ENCODE results near the gene EIF2B2. TPM values are rescaled to one million over a fixed set of nuclear protein-coding genes. Genes with fewer than 3 reads are reported as not detected.

Gene EIF2B2
- total RNA-seq, 1 donor from 2014 or later: 37.3 TPM

- no peak for DNase-seq (ENCODE audit: low read depth in 2 of 2)
These were observed 28.8 kb upstream of the EIF2B2 start for GRCh38 chr14:74973905-74974363.

DNA sequence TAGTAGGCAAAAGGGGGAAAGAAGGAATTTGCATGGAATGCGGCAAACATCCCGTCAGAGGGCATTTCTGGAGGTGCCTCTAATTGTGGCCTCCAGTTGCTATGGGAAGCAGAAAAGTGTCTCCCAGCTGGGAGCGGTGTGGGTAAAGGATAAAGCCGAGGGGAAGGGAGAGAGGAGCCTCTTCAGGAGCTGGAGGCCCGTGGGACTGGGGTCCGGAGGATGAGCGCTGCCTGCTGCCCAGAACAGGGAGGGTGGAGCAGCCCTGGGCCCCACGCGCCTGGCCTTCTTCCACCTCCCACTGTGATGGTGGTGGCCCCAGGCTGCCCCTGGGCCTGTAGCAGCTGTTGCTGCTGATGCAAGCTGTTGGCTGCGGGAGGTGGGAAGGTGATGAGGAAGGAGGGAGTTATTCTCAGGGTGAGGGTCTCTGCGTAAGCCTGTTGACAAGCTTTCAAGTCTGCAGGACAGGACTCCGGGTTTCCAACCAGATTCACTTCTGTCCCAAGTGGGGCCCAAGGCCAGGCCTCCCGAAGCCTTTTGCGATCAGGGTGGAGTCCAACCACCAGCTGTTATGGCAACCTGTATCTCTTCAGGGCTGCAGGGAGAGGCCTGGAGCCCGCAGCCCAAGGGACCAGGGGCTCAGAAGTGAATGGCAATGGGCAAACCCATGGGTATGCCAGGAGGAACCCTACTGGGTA lies 28.2 kb upstream of the EIF2B2 start:
- no peak for DNase-seq (ENCODE audit: low read depth in 2 of 2)

GRCh38 chr14:74975059-74975810 lies 27.5 kb upstream of the EIF2B2 start:
- peak in 1 of 2 donors; percentile 36 for DNase-seq (ENCODE audit: low read depth in 2 of 2)

- DNase-seq (ENCODE audit: low read depth in 2 of 2): no peak
These were observed 26.2 kb upstream of the EIF2B2 start for GRCh38 chr14:74976264-74977113.

GRCh38 chr14:74977164-74977900 lies 25.4 kb upstream of the EIF2B2 start:
- no peak for DNase-seq (ENCODE audit: low read depth in 2 of 2)

DNA sequence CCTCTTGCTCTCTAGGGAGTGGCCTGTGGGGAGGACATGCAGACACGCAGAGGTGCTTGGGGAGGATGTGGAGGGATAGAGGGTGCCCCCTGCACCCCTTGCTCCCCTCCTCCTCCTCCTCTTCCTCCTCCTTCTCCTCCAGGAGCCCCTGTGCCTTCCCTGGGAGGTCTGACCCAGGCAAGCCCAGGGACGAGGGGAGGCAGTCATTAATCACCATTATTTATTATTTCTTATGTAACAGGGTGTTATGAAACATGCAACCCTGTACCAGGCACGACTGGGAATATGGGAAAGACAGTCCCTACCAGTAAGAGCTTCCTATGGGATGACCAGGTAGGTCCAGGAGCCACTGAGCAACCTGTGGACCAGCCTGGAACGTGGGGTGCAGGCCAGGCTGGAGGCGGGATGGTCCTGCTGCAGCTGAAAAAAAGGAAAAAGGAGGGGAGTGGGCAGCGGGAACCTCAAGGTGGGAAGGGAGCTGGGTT lies 24.8 kb upstream of the EIF2B2 start:
- no peak for DNase-seq (ENCODE audit: low read depth in 2 of 2)

GRCh38 chr14:74978416-74978947 lies 24.2 kb upstream of the EIF2B2 start:
- no peak for DNase-seq (ENCODE audit: low read depth in 2 of 2)

- no peak for DNase-seq (ENCODE audit: low read depth in 2 of 2)
These were observed 23.7 kb upstream of the EIF2B2 start for GRCh38 chr14:74979029-74979428.

- DNase-seq (ENCODE audit: low read depth in 2 of 2): peak in 1 of 2 donors; percentile 59
These were observed 23.0 kb upstream of the EIF2B2 start for GRCh38 chr14:74979442-74980397.

- no peak for DNase-seq (ENCODE audit: low read depth in 2 of 2)
These were observed 22.4 kb upstream of the EIF2B2 start for GRCh38 chr14:74980398-74980730.

DNA sequence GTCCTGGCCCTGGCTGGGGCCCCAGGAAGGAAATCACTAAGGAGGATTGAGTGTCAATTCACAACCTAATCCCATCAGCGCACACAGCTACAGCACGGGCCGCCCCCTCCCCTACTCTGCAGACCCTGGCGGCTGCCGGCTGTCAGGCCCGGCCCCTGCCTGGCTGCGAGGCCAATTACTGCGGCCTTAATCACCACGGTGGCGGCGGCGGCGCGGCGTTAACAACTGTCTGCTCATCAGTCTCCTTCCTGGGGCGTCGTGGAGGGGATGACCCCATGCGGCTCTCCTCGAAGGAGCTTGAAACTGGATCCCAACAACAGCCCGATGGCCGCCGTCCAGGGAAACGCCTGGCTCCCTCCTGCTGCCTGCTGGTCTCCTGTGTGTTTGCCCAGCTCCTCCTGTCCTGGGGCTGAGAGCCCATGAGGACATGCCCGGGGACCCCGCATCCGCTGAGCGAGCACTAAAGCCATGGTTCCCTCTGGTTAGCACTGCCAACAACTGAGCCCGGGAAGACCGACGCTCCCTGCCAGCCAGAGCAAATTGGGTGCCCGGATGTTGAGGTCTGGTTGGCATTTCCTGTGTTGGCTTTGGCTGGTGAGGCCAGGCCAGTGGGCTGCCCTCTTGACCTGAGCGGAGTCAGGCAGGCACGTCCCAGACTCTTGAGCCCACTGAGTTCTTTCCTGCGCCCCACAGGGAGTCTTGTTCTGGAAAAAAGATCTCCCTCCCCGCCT lies 21.8 kb upstream of the EIF2B2 start:
- peak in 1 of 2 donors; percentile 74 for DNase-seq (ENCODE audit: low read depth in 2 of 2)

- DNase-seq (ENCODE audit: low read depth in 2 of 2): no peak
These were observed 21.3 kb upstream of the EIF2B2 start for GRCh38 chr14:74981462-74981782.

- DNase-seq (ENCODE audit: low read depth in 2 of 2): no peak
These were observed 20.9 kb upstream of the EIF2B2 start for GRCh38 chr14:74981833-74982232.

DNA sequence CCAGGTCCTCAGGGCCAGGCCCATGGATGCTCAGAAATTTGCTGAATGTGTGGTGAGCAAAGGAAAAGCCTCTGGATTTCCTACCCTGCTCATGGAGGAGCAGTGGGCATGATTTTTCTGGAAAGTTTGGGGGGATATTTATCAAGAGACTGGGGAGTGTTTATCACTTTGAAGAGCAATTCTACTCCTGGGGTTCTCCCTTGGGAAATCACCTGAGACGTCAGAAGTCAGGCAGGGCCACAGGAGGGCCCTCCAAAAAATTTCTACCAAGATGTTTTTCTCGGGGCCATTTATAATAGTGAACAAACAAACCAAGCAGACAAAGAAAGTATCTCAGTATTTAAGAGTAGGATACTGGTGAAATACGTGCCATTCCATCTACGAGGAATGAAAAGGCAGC lies 20.1 kb upstream of the EIF2B2 start:
- DNase-seq (ENCODE audit: low read depth in 2 of 2): no peak

DNA sequence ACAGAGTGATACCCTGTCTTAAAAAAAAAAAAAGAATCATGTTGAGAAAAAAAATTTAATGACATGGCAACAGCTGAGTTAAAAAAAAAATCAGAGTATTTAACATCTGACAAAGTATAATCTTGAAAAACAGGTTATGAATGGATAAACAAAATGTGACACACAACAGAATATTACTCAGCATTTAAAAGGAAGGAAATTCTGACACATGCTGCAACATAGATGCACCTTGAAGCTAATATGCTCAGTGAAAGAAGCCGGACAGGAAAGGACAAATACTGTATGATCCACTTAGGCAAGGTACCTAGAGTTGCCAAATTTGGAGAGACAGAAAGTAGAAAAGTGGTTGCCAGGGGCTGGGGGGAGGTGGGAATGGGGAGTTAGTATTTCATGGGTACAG lies 19.4 kb upstream of the EIF2B2 start:
- peak in 1 of 2 donors; percentile 90 for DNase-seq (ENCODE audit: low read depth in 2 of 2)

GRCh38 chr14:74984236-74985027 lies 18.3 kb upstream of the EIF2B2 start:
- DNase-seq (ENCODE audit: low read depth in 2 of 2): no peak

DNA sequence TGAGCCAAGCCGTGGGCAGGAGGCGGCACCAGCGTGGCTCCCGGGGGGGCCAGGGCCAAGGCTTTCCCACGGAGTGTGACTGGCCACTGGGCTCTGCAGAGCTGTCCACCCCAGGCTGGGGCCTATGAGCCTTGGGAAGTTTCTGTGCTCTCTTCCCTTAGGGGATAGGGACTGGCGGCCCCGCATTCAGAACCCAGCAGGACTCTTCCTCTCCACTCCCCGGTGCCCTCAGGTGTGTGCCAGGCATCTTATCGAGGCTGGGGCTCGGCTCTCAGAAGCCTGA lies 17.8 kb upstream of the EIF2B2 start:
- DNase-seq (ENCODE audit: low read depth in 2 of 2): no peak

GRCh38 chr14:74985806-74986205 lies 16.9 kb upstream of the EIF2B2 start:
- DNase-seq (ENCODE audit: low read depth in 2 of 2): no peak

- peak; percentile 39 to 99 for DNase-seq (ENCODE audit: low read depth in 2 of 2)
These were observed 14.6 kb upstream of the EIF2B2 start for GRCh38 chr14:74988131-74988530.
